Stimulated activated naive CD8-positive, alpha-beta T cell treated with anti-CD3 and anti-CD28 coated beads, Interleukin-15, amount 100 ng/mL, for 72 hours (primary cell): ENCODE data around the gene BEGAIN.

Source experiments
- ATAC-seq: fragments of 150-1000 bp; cut with Tn5 transposase; 2 replicates; pipeline ENCODE4 v1.10.0; 2021; ENCODE audit warnings: mild to moderate bottlenecking, moderate library complexity
- DNase-seq, 2 donors: peaks; one replicate each; pipeline ENCODE4 v3.0.0; 2021 to 2022
- H3K27ac Mint-ChIP-seq, 2 donors: one replicate each; pipeline ENCODE4 v1.8.0; 2022; ENCODE audit warnings: mild to moderate bottlenecking in 2 of 2, mixed read lengths in 2 of 2, moderate library complexity in 2 of 2
- H3K27me3 Mint-ChIP-seq: one replicate; pipeline ENCODE4 v1.8.0; 2022; ENCODE audit warnings: mixed read lengths
- H3K4me1 Mint-ChIP-seq: one replicate; pipeline ENCODE4 v1.8.0; 2022; ENCODE audit warnings: mild to moderate bottlenecking, mixed read lengths
- H3K4me3 Mint-ChIP-seq, 2 donors: one replicate each; pipeline ENCODE4 v1.8.0; 2022; ENCODE audit warnings: mild to moderate bottlenecking in 2 of 2, mixed read lengths in 2 of 2, moderate library complexity in 1 of 2
- H3K9me3 Mint-ChIP-seq, 2 donors: one replicate each; pipeline ENCODE4 v1.8.0; 2022; ENCODE audit warnings: mixed read lengths in 2 of 2

The BEGAIN gene

DNA sequence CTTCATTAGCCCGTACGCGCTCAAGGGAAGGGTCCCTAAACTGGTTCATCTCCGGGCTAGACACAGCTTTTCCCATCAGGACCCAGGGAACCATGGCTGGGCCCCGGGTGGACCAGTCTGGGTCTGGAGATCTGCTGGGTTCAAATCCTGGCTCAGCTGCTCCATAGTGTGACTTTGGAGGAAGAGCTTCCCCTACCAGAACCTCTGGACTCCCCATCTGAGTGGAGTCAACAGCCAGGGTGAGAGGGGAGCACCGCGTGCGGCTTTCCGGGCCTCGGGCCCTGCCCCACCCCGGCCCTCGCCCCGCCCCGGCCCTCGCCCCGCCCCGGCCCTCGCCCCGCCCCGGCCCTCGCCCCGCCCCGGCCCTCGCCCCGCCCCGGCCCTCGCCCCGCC is 41.2 kb downstream of the BEGAIN start:
- ATAC-seq (peak; percentile 26), DNase-seq (peak; percentile 32 to 33)
- Mint-ChIP-seq H3K9me3 (no peaks in the 10 kb centered on the region), H3K27ac (no peak overlapping the region), H3K27me3 (no peaks in the 10 kb centered on the region), H3K4me1 (peaks cover 39% of the 10 kb centered on the region), H3K4me3 (peak overlapping the region; percentile 44 to 47)

DNA sequence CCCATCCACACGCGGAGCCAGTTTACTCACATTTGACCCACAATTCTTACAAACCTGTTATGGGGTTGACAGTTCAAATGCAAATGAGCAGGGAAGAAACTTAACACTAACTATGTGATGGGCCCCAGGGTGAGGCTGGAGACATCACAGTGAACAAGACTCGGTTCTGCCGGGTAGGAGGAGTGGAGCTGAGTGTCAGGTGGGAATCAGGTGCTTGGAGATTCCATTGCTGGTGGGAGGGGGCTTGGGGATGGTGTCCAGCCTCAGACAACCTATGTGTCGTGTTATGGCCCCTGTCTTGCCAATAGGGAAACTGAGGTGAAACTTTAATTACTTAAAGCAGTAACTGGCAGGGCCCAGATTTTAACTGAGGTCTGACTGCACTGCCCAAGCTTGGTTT is 41.9 kb downstream of the BEGAIN start:
- no peaks in the 10 kb centered on the region for H3K27me3 Mint-ChIP-seq
- peak overlapping the region in 1 of 2 donors; percentile 2 for H3K4me3 Mint-ChIP-seq
- H3K9me3 Mint-ChIP-seq, result no peaks in the 10 kb centered on the region
- DNase-seq (no peak), ATAC-seq (no peak)
- H3K4me1 Mint-ChIP-seq, result peaks cover 39% of the 10 kb centered on the region
- no peak overlapping the region for H3K27ac Mint-ChIP-seq

DNA sequence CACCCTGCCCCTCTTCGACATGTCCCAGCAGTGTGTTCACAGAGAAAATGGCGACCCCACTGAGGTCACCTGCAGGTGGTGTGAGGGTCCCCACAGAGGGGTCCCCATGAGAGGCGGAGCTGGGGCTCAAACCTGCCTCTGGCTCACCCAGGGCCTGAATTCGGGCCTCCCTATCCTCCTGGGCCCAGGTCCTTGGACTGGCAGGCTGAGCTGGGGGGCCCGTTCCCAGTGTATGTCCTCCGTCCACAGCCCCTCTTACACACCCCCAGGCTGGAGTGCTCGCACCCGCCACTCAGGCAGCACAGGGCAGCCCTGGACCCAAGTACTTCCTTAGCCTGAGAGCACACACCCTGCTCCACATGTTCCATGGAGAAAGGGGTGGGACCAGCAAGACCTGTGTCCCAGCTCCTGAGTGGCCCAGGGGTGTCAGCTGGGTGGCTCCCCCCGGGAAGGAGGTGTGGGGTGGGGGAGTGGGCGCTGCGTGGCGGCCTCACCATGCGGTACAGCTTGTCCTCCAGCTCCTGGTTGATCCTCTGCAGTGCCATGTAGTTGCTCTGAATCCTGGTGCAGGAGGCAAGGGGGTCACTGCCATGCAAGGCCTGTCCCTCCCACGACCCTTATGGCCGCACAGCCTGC is 42.6 kb downstream of the BEGAIN start:
- Mint-ChIP-seq H3K27me3 (no peaks in the 10 kb centered on the region), H3K4me3 (no peak overlapping the region), H3K9me3 (no peaks in the 10 kb centered on the region), H3K4me1 (peaks cover 39% of the 10 kb centered on the region), H3K27ac (peak overlapping the region in 1 of 2 donors; percentile 19)
- ATAC-seq, result no peak
- no peak for DNase-seq

GRCh38 chr14:100543471-100544455 is 43.5 kb downstream of the BEGAIN start:
- ATAC-seq, result no peak
- no peaks in the 10 kb centered on the region for H3K9me3 Mint-ChIP-seq
- H3K4me3 Mint-ChIP-seq, result no peak overlapping the region
- no peaks in the 10 kb centered on the region for H3K27me3 Mint-ChIP-seq
- no peak overlapping the region for H3K27ac Mint-ChIP-seq
- no peak for DNase-seq
- peaks cover 31% of the 10 kb centered on the region for H3K4me1 Mint-ChIP-seq

DNA sequence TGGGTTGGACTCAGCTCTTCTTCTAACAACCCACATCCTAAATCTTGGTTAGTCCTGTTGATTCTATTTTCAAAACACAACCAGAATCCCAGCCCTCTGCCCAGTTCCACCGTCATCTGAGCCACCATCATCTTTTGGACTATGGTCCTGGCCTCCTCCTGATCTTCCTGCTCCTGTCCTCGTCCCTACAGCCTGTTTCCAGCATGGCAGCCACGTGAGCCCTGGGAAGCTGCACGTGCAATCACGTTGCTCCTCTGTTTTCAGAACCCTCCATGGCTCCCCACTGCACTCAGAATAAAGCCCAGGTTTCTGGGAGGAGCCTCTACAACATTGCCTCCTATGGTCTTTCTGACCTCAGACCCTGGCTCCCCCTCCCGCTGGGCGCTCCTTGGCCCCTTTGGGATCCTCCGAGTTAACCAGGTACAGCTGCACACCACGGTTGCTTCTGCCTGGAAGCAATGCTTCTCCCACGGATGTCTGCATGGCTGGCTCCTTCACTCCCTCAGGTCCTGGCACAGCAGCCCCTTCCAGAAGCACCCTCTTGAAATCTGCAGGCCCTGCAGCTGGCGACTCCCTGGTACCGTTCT is 44.5 kb downstream of the BEGAIN start:
- H3K27ac Mint-ChIP-seq, result peak overlapping the region in 1 of 2 donors; percentile 53
- ATAC-seq (no peak), DNase-seq (no peak)
- H3K27me3 Mint-ChIP-seq, result no peaks in the 10 kb centered on the region
- no peaks in the 10 kb centered on the region for H3K9me3 Mint-ChIP-seq
- peaks cover 20% of the 10 kb centered on the region for H3K4me1 Mint-ChIP-seq
- H3K4me3 Mint-ChIP-seq, result no peak overlapping the region

- ATAC-seq (no peak), DNase-seq (no peak)
- Mint-ChIP-seq H3K27me3 (no peaks in the 10 kb centered on the region), H3K4me1 (peaks cover 12% of the 10 kb centered on the region), H3K27ac (peak overlapping the region in 1 of 2 donors; percentile 53), H3K9me3 (no peaks in the 10 kb centered on the region), H3K4me3 (no peak overlapping the region)
These were observed 45.3 kb downstream of the BEGAIN start for GRCh38 chr14:100541621-100542560.

GRCh38 chr14:100540926-100541620 is 46.1 kb downstream of the BEGAIN start:
- Mint-ChIP-seq H3K9me3 (no peaks in the 10 kb centered on the region), H3K4me1 (peaks cover 4% of the 10 kb centered on the region), H3K27ac (no peak overlapping the region), H3K4me3 (no peak overlapping the region), H3K27me3 (no peaks in the 10 kb centered on the region)
- ATAC-seq (no peak), DNase-seq (no peak)

GRCh38 chr14:100540141-100540925 is 46.9 kb downstream of the BEGAIN start:
- Mint-ChIP-seq H3K27me3 (no peaks in the 10 kb centered on the region), H3K4me3 (no peak overlapping the region), H3K27ac (no peak overlapping the region), H3K4me1 (no peaks in the 10 kb centered on the region), H3K9me3 (no peaks in the 10 kb centered on the region)
- ATAC-seq (no peak), DNase-seq (no peak)

DNA sequence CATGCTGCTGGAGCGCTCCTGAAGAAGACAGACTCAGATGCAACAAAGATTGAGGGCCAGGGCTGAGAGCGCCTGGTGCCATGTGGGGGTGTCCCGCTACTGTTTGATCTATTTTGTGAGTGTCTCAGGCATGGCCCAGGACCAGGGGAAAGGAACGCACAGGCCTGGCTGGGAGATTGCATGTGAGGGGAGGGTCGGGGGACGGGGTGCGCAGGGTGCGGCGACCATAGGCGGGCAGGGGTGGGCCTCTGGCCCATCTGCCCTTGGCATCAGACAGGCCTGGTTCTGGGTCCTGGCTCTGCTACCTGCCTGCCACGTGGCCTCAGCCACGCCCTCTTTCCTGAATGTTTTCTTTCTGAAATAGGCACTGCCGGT is 47.5 kb downstream of the BEGAIN start:
- Mint-ChIP-seq H3K4me3 (no peak overlapping the region), H3K27ac (no peak overlapping the region), H3K27me3 (no peaks in the 10 kb centered on the region), H3K4me1 (no peaks in the 10 kb centered on the region), H3K9me3 (no peaks in the 10 kb centered on the region)
- no peak for ATAC-seq
- no peak for DNase-seq

- Mint-ChIP-seq H3K4me3 (no peak overlapping the region), H3K27ac (no peak overlapping the region), H3K9me3 (no peaks in the 10 kb centered on the region), H3K4me1 (no peaks in the 10 kb centered on the region), H3K27me3 (no peaks in the 10 kb centered on the region)
- DNase-seq, result no peak
- ATAC-seq, result no peak
These were observed 48.1 kb downstream of the BEGAIN start for GRCh38 chr14:100539003-100539660.

GRCh38 chr14:100538351-100539002 is 48.7 kb downstream of the BEGAIN start:
- ATAC-seq (peak; percentile 27), DNase-seq (peak in 1 of 2 donors; percentile 5)
- Mint-ChIP-seq H3K9me3 (no peaks in the 10 kb centered on the region), H3K4me3 (no peak overlapping the region), H3K27me3 (no peaks in the 10 kb centered on the region), H3K27ac (no peak overlapping the region), H3K4me1 (no peaks in the 10 kb centered on the region)

GRCh38 chr14:100537446-100538350 is 49.5 kb downstream of the BEGAIN start:
- no peaks in the 10 kb centered on the region for H3K4me1 Mint-ChIP-seq
- DNase-seq (peak in 1 of 2 donors; percentile 8), ATAC-seq (no peak)
- no peaks in the 10 kb centered on the region for H3K27me3 Mint-ChIP-seq
- no peaks in the 10 kb centered on the region for H3K9me3 Mint-ChIP-seq
- H3K27ac Mint-ChIP-seq, result no peak overlapping the region
- H3K4me3 Mint-ChIP-seq, result no peak overlapping the region
